GM04503 (cell line): ENCODE measurements around the gene FARSA.
"Not testable (repeated sequence)": the region's sequence is repeated elsewhere in the genome, so short reads cannot be mapped to it uniquely, and the experiment has no call there.

ENCODE experiments used
- DNase-seq: peaks from one replicate; pipeline ENCODE4 v3.0.0-alpha.2; 2012; ENCODE audit warnings: low read depth

Gene FARSA

GRCh38 chr19:12937927-12938778, 4.6 kb upstream of the FARSA start, which contains the start of gene CALR:
Gene CALR (plus strand): TSS chr19:12938609. CDS start chr19:12938680, 71 bp downstream.
- peak; percentile 97 for DNase-seq

- DNase-seq: no peak
Observed at GRCh38 chr19:12937093-12937926, 3.8 kb upstream of the FARSA start.

- no peak for DNase-seq
Observed at GRCh38 chr19:12936582-12936981, 3.1 kb upstream of the FARSA start.

DNA sequence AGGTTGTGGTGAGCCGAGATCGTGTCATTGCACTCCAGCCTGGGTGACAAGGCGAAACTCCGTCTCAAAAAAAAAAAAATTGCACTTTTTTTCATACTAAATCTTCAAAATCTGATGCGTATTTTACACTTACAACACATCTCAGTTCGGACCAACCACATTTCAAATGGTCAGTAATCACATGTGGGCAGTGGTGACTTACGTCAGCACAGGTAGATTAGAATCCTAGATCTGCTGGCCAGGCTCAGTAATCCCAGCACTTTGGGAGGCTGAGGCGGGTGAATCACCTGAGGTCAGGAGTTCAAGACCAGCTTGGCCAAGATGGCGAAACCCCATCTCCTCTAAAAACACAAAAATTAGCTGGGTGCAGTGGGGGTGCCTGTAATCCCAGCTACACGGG, 1.6 kb upstream of the FARSA start:
- DNase-seq: no peak

DNA sequence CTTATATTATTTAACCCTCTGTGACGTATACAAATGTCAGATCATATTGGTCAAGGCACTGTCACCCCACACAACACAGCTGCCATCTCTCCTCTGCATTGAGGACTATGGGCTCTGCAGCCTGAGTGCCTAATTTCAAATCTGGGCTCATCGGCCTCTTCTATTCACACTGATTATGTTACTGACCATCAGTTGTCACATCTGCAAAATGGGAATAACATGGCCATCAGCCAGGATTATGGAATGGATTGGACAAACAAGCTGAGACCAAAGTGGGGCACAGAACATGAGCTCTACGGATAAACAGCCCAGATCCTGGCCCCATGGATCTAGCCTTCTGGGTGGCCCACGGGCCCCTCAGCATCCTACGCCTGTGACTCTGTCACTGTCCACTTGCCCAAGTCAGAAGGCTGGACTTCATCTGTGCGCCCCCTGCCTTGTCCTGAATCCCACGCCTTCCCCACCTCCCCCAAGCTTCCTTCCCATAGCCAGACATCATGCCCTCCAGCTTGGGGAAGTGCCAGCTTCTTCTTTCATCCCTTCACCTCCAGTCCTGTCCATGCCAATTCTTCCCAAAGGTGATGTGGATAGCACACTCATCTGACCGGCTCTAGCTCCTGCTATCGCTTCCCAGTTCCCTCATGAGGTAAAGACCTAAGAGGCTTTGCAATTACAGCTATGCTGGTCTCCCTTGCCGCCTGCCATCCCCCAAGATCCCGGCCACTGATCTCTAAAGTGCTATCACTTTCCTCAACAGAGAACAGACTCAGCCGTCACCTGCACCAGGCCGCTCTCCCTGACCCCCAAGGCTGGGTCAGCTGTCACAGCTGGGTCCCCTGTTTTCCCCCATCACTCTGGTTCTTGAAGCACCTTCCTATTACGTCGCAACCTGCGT, 872 bp downstream of the FARSA start:
- DNase-seq: no peak

- no peak for DNase-seq
Observed at GRCh38 chr19:12930002-12930645, 3.4 kb downstream of the FARSA start.

DNA sequence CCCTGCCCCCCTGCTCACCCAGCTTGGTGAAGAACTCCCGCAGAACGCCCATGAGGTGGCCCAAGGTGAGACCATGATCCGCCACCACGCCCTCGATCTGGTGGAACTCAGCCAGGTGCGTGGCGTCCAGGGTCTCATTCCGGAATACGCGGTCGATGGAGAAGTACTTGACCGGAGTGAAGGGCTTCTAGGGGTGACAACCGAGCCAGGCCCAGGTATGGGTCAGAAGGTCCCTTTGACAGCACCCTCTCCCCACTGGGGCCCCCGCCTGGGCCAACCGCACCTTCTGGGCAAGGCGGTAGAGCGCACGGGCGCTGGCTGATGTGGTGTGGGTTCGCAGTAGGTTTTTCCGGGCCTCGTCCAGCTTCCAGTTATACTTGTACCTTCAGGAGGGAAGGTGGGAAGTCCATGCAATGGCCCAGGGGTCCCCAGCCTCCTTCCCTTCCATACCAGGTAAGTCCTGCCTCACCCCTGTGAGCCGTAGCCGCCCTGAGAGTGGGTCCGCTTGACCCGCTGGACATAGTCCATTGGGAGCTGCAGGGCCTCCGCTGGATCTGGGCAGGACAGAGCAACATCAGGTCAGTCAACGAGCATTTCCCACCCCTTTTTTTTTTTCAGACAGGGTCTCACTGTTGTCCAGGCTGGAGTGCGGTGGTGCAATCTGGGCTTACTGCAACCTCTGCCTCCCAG, 8.7 kb downstream of the FARSA start:
- DNase-seq: no peak

GRCh38 chr19:12922959-12923358, 10.6 kb downstream of the FARSA start:
- no peak for DNase-seq

GRCh38 chr19:12921047-12921446, 12.5 kb downstream of the FARSA start:
- DNase-seq: no peak

- no peak for DNase-seq
Observed at GRCh38 chr19:12918253-12918652, 15.3 kb downstream of the FARSA start.

- not testable (repeated sequence) for DNase-seq
Observed at GRCh38 chr19:12915860-12916259, 17.7 kb downstream of the FARSA start.

GRCh38 chr19:12913851-12914690, 19.4 kb downstream of the FARSA start:
- DNase-seq: no peak

DNA sequence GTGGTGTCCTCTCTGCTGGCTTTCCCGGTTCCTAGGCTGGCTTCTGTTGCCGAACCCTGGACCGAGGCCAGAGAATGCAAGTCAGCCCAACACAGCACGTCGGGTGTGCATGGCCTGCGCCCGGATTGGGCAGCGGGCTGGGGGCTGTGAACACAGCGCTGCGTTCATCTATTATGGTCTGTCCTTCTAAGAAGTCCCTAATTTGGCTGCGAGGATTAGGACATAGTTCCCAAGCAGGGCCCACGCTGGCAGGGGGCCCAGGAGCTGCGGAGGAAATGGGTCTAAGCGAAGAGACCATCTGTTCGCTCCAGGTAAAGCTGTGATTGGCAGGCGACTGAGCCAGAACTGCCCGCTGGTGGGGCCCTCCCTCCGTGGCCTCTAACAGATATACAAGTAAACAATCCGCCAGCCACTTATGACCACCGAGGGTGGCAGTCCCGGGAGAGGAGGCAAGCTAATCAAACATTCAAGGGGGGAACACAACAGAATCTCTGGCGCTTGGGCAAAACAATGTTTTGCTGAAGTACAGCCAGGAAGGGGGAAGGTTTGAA, 20.4 kb downstream of the FARSA start:
- DNase-seq: peak; percentile 11

GRCh38 chr19:12912571-12912970, 20.9 kb downstream of the FARSA start:
- no peak for DNase-seq

- no peak for DNase-seq
Observed at GRCh38 chr19:12907166-12907565, 26.3 kb downstream of the FARSA start.

- DNase-seq: no peak
Observed at GRCh38 chr19:12899891-12900518, 33.5 kb downstream of the FARSA start.

DNA sequence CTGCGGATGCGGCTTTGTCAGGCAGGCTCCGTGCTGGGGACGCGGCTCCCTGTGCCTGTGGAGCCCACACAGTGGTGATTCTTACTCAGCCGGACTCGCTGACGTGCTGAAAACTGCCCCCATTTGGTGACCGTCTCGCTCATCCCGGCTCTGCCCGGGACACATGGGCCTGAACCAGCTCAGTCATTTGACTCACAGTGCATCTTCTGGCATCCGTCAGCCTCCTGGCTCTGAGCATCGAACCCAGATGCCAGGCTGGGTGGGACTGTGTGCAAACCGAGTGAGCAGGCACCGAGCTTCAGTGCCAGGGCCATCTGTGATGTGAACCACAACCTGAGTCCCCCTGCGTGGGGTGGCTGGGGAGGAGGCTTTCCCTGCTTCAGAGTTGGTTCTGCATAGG, 37.1 kb downstream of the FARSA start:
- no peak for DNase-seq

DNA sequence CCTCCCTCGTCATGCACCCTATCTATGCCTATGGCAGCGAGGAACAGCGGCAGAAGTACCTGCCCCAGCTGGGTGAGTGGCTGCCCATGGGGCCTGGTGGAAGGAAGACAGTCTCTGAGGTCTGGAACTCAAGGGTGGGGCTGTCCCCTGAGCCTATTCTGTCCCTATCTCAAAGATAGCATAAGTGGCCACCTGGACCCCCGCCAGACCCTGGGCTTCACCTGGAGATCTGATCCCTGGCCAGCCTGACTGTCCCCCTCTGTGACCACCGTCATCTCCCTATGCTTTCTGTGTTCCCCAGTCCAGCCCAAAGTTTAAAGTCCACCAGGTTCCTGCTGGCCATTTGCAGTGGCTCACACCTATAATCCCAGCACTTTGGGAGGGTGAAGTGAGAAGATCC, 39.9 kb downstream of the FARSA start:
- DNase-seq: no peak

DNA sequence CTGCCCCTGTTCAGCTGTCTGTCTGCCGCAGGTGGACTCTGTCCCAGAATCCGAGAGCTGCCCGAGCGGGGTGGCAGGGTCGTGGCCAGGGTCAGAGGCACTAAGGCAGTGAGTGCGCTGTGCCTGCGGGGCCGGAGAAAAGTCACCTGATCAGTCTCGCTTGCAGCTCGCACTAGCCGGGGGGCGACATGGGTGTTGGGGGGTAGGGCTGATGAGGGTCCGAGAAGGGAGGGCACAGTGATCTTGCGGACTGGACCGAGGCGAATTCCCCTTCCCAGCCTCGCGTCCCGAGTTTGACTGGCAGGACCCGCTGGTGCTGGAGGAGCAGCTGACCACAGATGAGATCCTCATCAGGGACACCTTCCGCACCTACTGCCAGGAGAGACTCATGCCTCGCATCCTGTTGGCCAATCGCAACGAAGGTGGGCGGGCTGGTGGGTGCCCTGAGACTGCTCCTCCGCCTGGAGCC, 41.9 kb downstream of the FARSA start:
- no peak for DNase-seq
